Astrocyte (in vitro differentiated cells and primary cell): ENCODE measurements around the gene RFC2. TPM values are rescaled to one million over a fixed set of nuclear protein-coding genes. Genes with fewer than 3 reads are reported as not detected.

ENCODE experiments used
- DNase-seq: peaks from one replicate; pipeline ENCODE4 v3.0.0-alpha.2; 2010; ENCODE audit warnings: low read depth
- FAIRE-seq: peaks from 2 replicates; lab custom pipeline; 2011; peaks lifted over from hg19 to GRCh38; lab: Jason Lieb, UNC
- H2AFZ ChIP-seq: 2 replicates; pipeline ENCODE4 v1.6.0; 2012; ENCODE audit warnings: low read depth, low read length, inconsistent platforms
- H3K27ac ChIP-seq: 2 replicates; pipeline ENCODE4 v1.5.1; 2011; ENCODE audit warnings: low read depth, low read length, inconsistent platforms
- H3K27me3 ChIP-seq: 2 replicates; pipeline ENCODE4 v1.6.0; 2011; ENCODE audit warnings: low read length, inconsistent platforms; ENCODE audit not compliant: insufficient read depth
- H3K36me3 ChIP-seq: 2 replicates; pipeline ENCODE4 v1.5.1; 2011; ENCODE audit warnings: low read length, inconsistent platforms; ENCODE audit not compliant: insufficient read depth
- H3K4me1 ChIP-seq: 2 replicates; pipeline ENCODE4 v1.5.1; 2011; ENCODE audit warnings: low read length, inconsistent platforms; ENCODE audit not compliant: insufficient read depth
- H3K4me2 ChIP-seq: 2 replicates; pipeline ENCODE4 v1.6.0; 2012; ENCODE audit warnings: low read length, inconsistent platforms
- H3K4me3 ChIP-seq: 2 replicates; pipeline ENCODE4 v1.5.1; 2011; ENCODE audit warnings: low read depth, mild to moderate bottlenecking, low read length, inconsistent platforms; ENCODE audit not compliant: insufficient read depth
- H3K79me2 ChIP-seq: 2 replicates; pipeline ENCODE4 v1.6.0; 2012; ENCODE audit warnings: mild to moderate bottlenecking, low read length, inconsistent platforms; ENCODE audit not compliant: insufficient read depth
- H3K9ac ChIP-seq: 2 replicates; pipeline ENCODE4 v1.6.0; 2012; ENCODE audit warnings: mild to moderate bottlenecking, low read length, inconsistent platforms
- H3K9me3 ChIP-seq: 2 replicates; pipeline ENCODE4 v1.5.1; 2012; ENCODE audit warnings: low read depth, mild to moderate bottlenecking, low read length, inconsistent platforms; ENCODE audit not compliant: insufficient read depth
- H4K20me1 ChIP-seq: 2 replicates; pipeline ENCODE4 v1.6.0; 2012; ENCODE audit warnings: low read length, inconsistent platforms; ENCODE audit not compliant: insufficient read depth
- H3K27ac Mint-ChIP-seq: one replicate; pipeline ENCODE4 v1.8.0; 2021; ENCODE audit warnings: mild to moderate bottlenecking, mixed read lengths; ENCODE audit not compliant: unreplicated experiment
- H3K27me3 Mint-ChIP-seq: one replicate; pipeline ENCODE4 v1.8.0; 2021; ENCODE audit warnings: low read depth, mixed read lengths; ENCODE audit not compliant: unreplicated experiment
- H3K36me3 Mint-ChIP-seq: one replicate; pipeline ENCODE4 v1.8.0; 2021; ENCODE audit warnings: low read depth, mixed read lengths; ENCODE audit not compliant: unreplicated experiment
- H3K4me1 Mint-ChIP-seq: one replicate; pipeline ENCODE4 v1.8.0; 2021; ENCODE audit warnings: low read depth, mixed read lengths; ENCODE audit not compliant: unreplicated experiment
- H3K4me3 Mint-ChIP-seq: one replicate; pipeline ENCODE4 v1.8.0; 2021; ENCODE audit warnings: mild to moderate bottlenecking, moderate library complexity, mixed read lengths; ENCODE audit not compliant: unreplicated experiment
- H3K9me3 Mint-ChIP-seq: one replicate; pipeline ENCODE4 v1.8.0; 2021; ENCODE audit warnings: mild to moderate bottlenecking, mixed read lengths; ENCODE audit not compliant: unreplicated experiment
- CTCF ChIP-seq: IDR thresholded peaks from 2 replicates; pipeline ENCODE4 v1.5.1; 2011; ENCODE audit warnings: low read depth, mild to moderate bottlenecking, inconsistent platforms, low read length, moderate library complexity; ENCODE audit not compliant: insufficient read depth
- EZH2 ChIP-seq: IDR thresholded peaks from 2 replicates; pipeline ENCODE4 v1.6.1; 2012; ENCODE audit warnings: mild to moderate bottlenecking, low read length, inconsistent platforms; ENCODE audit not compliant: insufficient read depth
- total RNA-seq: library from RNA; stranded (reverse); gene quantifications from 2 replicates; pipeline ENCODE4 v1.2.1, GENCODE V29; 2021

RFC2 gene
- total RNA-seq, 1 donor from 2014 or later, result 12.3 TPM

GRCh38 chr7:74203956-74204618 is 50.1 kb downstream of the RFC2 start:
- DNase-seq (no peak), FAIRE-seq (no peak)
- H3K36me3 Mint-ChIP-seq, result peaks cover 5% of the 10 kb centered on the region
- no peaks in the 10 kb centered on the region for H3K79me2 ChIP-seq
- H3K27ac Mint-ChIP-seq, result no peak overlapping the region
- H4K20me1 ChIP-seq, result no peaks in the 10 kb centered on the region
- no peaks in the 10 kb centered on the region for H3K27me3 Mint-ChIP-seq
- no peaks in the 10 kb centered on the region for H3K27me3 ChIP-seq
- no peak overlapping the region for H3K4me2 ChIP-seq
- peaks cover 2% of the 10 kb centered on the region for H3K9me3 Mint-ChIP-seq
- no peak overlapping the region for H3K4me3 Mint-ChIP-seq
- no peak overlapping the region for H2AFZ ChIP-seq
- H3K9ac ChIP-seq, result no peak overlapping the region
- H3K4me1 Mint-ChIP-seq, result peaks cover 6% of the 10 kb centered on the region
- no peak overlapping the region for H3K27ac ChIP-seq
- no peak overlapping the region for H3K4me3 ChIP-seq
- H3K9me3 ChIP-seq, result no peaks in the 10 kb centered on the region
- no peaks in the 10 kb centered on the region for H3K36me3 ChIP-seq
- peaks cover 8% of the 10 kb centered on the region for H3K4me1 ChIP-seq
- TF ChIP-seq CTCF (no peak), EZH2 (no peak)

- H3K79me2 ChIP-seq, result no peaks in the 10 kb centered on the region
- no peak overlapping the region for H3K4me3 Mint-ChIP-seq
- H3K4me1 Mint-ChIP-seq, result peaks cover 6% of the 10 kb centered on the region
- no peaks in the 10 kb centered on the region for H3K27me3 ChIP-seq
- DNase-seq (peak; percentile 39), FAIRE-seq (no peak)
- H3K4me3 ChIP-seq, result no peak overlapping the region
- no peak overlapping the region for H3K27ac ChIP-seq
- H3K36me3 Mint-ChIP-seq, result peaks cover 5% of the 10 kb centered on the region
- H3K9me3 ChIP-seq, result no peaks in the 10 kb centered on the region
- H3K4me1 ChIP-seq, result peaks cover 8% of the 10 kb centered on the region
- H3K27ac Mint-ChIP-seq, result no peak overlapping the region
- TF ChIP-seq CTCF (peak; percentile 52), EZH2 (no peak)
- no peak overlapping the region for H3K9ac ChIP-seq
- no peaks in the 10 kb centered on the region for H3K27me3 Mint-ChIP-seq
- no peaks in the 10 kb centered on the region for H4K20me1 ChIP-seq
- no peaks in the 10 kb centered on the region for H3K9me3 Mint-ChIP-seq
- no peak overlapping the region for H3K4me2 ChIP-seq
- no peak overlapping the region for H2AFZ ChIP-seq
- H3K36me3 ChIP-seq, result no peaks in the 10 kb centered on the region
Measured at GRCh38 chr7:74202841-74203556, 51.2 kb downstream of the RFC2 start.
